ENCODE results near the gene PRR12.

GRCh38 chr19:49589502-49589905 is 1.5 kb upstream of the PRR12 start:
- TF ChIP-seq CTCF (conservative IDR thresholded peaks at IDR 0.05) (no peak), EZH2 (IDR thresholded peaks at IDR 0.05; ENCODE audit: low read depth) (no peak)

All from PC-9 (cell line).